Endometrial microvascular endothelial cells (primary cell): ENCODE results near the gene RSL1D1. TPM values are rescaled to one million over a fixed set of nuclear protein-coding genes. Genes with fewer than 3 reads are reported as not detected.
"Not testable (repeated sequence)": the region's sequence is repeated elsewhere in the genome, so short reads cannot be mapped to it uniquely, and the experiment has no call there.

ENCODE experiments used
- in situ Hi-C: cut with HindIII; loops from 2 replicates; pipeline ENCODE4 v1.10.0; 2017; ENCODE audit warnings: low sequenced_read_pairs, low pct_unique_long_range_greater_than_20kb; ENCODE audit errors: inconsistent ontology term
- total RNA-seq: library from RNA; depleted of rRNA; stranded (reverse); fragments of >200 nt; gene quantifications from one replicate; pipeline ENCODE4 v1.2.3, GENCODE V29; 2015; ENCODE audit errors: inconsistent ontology term

The RSL1D1 gene
- total RNA-seq, 1 donor from 2014 or later = 125 TPM

GRCh38 chr16:11784381-11784780 is 67.0 kb downstream of the RSL1D1 start:
- in situ Hi-C loops = not testable (repeated sequence)

GRCh38 chr16:11784038-11784369 is 67.3 kb downstream of the RSL1D1 start:
- in situ Hi-C loops = no loop called here

Other genes with a start within 250 kb of the RSL1D1 start
- gene SNN, start 183.1 kb downstream of the RSL1D1 start, total RNA-seq = 11.4 TPM
- gene TXNDC11, start 108.7 kb downstream of the RSL1D1 start, total RNA-seq = 63.2 TPM
- 40.4 TPM for gene ZC3H7A, start 54.3 kb downstream of the RSL1D1 start, total RNA-seq
- 153 TPM for gene GSPT1, start 64.4 kb upstream of the RSL1D1 start, total RNA-seq
- not detected for gene NPIPB2, start 90.5 kb upstream of the RSL1D1 start, total RNA-seq
- gene TNFRSF17, start 113.7 kb upstream of the RSL1D1 start, total RNA-seq = not detected
- 7.0 TPM for gene SNX29, start 125.2 kb upstream of the RSL1D1 start, total RNA-seq